Neural cell (in vitro differentiated cells): Measurements from ENCODE around the gene MCOLN1.

ENCODE experiments used
- TAF1 ChIP-seq: IDR thresholded peaks from 2 replicates; pipeline ENCODE4 v1.6.1; 2012; ENCODE audit warnings: low read depth
- TF ChIP-seq, protein P1 (sequence below): fragments of 450-650 bp; IDR thresholded peaks from 2 replicates; pipeline ENCODE4 v1.5.1; 2014; ENCODE audit warnings: antibody characterized with exemption, mild to moderate bottlenecking, moderate library complexity; ENCODE audit not compliant: poor library complexity, severe bottlenecking

DNA sequence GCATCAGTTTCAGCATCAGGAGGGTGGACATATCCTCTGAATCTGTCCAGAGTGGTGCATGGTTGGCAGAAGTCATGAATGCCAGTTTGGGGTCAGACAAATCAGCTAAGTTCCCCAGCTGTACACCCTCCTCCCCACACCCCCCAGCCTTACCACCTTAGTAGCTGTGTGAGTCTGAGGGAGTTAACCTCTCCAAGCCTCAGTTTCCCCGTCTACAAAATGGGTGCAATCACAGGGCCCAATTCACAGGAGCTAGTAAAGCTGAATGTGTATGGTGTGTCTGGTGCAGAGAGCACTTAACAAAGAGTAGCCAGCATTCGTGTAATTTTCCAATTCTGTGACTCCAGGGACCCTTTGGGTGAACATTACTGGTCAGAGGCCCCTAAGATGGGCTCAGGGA is 19.9 kb upstream of the MCOLN1 start:
- TF ChIP-seq, protein P1, sequence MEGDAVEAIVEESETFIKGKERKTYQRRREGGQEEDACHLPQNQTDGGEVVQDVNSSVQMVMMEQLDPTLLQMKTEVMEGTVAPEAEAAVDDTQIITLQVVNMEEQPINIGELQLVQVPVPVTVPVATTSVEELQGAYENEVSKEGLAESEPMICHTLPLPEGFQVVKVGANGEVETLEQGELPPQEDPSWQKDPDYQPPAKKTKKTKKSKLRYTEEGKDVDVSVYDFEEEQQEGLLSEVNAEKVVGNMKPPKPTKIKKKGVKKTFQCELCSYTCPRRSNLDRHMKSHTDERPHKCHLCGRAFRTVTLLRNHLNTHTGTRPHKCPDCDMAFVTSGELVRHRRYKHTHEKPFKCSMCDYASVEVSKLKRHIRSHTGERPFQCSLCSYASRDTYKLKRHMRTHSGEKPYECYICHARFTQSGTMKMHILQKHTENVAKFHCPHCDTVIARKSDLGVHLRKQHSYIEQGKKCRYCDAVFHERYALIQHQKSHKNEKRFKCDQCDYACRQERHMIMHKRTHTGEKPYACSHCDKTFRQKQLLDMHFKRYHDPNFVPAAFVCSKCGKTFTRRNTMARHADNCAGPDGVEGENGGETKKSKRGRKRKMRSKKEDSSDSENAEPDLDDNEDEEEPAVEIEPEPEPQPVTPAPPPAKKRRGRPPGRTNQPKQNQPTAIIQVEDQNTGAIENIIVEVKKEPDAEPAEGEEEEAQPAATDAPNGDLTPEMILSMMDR = no peak
- no peak for TF ChIP-seq TAF1
